Metanephros (tissue), 1 donor: ENCODE measurements around the gene CCDC15. TPM values are rescaled to one million over a fixed set of nuclear protein-coding genes. Genes with fewer than 3 reads are reported as not detected.

ENCODE experiments used
- total RNA-seq: library from RNA; depleted of rRNA; stranded (reverse); fragments of >200 nt; gene quantifications from one replicate; pipeline ENCODE4 v1.2.3, GENCODE V29; 2014

The CCDC15 gene, protein sequence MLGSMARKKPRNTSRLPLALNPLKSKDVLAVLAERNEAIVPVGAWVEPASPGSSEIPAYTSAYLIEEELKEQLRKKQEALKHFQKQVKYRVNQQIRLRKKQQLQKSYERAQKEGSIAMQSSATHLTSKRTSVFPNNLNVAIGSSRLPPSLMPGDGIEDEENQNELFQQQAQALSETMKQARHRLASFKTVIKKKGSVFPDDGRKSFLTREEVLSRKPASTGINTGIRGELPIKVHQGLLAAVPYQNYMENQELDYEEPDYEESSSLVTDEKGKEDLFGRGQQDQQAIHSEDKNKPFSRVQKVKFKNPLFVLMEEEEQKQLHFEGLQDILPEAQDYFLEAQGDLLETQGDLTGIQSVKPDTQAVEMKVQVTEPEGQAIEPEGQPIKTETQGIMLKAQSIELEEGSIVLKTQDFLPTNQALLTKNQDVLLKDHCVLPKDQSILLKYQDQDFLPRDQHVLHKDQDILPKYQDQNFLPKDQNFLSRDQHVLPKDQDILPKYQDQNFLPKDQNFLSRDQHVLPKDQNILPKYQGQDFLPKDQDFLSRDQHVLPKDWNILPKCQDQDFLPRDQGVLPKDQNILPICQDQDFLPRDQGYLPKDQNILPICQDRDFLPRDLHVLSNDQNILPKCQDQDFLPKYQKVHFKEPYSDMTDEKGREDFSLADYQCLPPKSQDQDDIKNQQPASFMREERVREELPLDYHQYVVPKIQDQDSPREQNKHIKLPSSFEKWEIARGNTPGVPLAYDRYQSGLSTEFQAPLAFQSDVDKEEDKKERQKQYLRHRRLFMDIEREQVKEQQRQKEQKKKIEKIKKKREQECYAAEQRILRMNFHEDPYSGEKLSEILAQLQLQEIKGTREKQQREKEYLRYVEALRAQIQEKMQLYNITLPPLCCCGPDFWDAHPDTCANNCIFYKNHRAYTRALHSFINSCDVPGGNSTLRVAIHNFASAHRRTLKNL
- 3.5 TPM for total RNA-seq

DNA sequence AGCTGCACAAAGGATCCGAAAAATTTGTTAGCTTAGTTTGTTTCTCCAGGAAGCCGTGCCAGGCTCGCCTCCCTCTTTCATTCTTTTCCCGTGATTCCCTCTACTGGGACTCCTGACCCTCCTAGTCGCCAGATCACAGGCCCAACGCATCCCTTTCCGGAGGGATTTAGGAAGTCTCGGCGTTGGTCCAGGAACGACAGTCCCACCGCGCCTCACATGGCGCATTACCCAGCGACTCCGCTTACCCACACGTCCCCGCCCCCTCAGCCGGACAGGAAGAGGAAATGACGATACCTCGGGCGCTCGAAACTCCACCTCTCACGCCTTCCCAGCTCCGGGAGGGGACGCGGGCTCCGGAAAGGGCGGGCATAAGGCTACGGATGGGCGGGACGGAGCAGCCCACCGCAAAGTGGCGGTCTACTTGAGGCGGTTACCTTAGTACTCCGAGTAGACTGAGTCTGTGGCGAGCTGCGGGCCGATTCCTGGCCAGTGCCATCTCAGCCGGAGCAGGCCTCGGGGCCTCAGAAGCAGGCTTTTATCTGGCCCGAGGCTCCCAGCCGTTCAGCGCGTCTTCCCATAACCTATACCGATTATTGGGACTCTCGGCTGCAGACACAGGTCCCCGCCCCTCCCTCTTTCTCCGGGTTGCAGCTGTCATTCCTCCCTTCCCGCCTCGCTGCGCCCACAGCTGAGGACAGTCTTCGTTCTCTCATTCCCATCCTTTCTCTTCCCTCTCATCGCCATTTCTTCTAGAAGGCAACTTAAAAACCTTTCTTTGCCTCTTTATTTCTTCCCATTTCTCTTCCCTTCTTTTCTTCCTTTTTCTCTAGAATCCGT, at the start of gene CCDC15:
TSS of gene CCDC15 (plus strand) at position 450 of the 837 bp plus-strand sequence. CDS start 531 bp downstream, outside the sequence.

DNA sequence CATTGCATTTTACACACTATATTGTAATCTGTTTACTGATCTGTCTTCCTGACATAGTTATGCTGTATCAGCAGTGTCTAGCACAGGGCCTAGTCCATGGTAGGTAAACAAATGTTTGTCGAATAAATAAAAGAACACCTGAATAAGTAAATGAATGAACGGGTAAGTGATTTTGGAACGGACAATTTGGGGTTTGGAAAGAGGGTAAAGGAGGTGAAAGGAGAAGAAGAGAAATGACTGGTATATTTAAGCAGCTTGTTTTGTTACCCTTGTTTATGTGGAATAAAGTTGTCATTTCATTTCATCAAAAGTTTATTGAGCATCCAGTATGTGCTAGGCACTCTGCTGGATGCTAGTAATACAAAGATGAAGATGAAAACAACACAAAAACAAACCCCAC, 35.1 kb upstream of the CCDC15 start, which contains the start of gene HEPN1:
TSS of gene HEPN1 (plus strand) at position 301 of the 400 bp plus-strand sequence.

DNA sequence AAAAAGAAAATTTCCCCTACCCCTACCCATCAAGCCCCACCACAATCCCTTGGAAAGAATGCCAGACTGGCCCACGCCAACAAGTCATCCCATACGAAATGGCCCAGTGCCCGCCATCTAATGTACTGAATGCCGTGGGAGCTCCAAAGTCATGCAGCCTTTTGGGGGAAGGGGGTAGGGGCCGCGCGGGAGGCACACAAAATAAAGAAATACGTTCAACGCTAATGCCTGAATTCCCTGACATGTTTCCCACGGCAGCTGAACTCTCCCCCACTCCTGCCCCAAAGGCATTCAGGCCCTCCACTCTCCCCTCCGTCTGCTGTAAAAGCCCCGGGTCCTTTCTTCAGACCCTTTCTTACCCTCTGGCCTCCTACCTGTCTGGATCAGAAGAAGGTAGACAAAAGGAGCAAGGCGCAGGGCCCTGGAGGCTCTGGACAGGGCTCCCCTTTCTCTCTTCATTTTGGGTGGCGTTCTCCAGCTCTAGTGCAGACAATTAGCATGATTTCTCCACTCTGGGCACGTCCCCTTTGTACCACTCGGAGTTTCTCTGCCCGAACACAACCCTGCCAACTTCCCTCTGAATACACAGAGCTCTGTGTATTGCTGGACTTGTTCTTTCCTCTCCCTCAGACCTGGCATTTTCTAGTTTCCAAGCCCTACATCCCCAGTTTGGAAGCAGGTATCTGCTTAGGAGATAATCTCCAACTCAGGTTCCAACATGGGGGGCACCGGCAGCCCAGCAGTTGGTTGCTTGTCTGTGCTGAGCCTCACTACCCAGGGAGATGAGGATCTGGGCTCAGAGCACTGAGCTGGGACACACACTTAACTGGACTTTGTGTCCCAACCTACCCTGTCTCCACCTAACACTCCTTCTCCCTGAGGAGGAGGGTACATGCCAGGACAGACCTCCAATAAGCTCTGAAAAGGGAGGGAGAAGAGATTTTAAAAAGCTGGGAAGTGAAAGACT, 18.2 kb upstream of the CCDC15 start, which contains the start of gene HEPACAM:
TSS of gene HEPACAM (minus strand) at position 500 of the 967 bp plus-strand sequence. CDS start at position 459, 41 bp downstream.

DNA sequence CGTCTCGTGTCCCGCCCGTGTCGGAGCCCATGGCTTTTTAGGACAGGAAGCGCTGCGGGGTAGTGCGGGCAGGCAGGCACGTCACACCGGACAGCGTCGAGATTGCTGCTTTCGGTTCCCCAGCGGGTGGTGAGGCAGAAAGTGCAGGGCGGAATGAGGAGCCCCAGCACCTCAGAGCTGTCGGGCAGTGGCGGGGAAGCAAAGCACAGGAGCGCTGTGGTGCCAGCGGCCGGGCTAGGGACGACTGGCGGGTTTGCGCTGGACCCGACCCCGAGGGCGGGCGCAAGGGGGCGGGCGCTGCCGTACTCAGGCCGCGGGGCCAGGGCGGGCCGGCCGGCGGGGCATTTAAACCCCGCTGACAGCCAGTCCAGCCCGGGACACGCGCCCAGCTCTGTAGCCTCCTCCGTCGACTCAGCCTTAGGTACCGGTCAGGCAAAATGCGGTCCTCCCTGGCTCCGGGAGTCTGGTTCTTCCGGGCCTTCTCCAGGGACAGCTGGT, 109.0 kb downstream of the CCDC15 start, which contains the start of gene SLC37A2:
TSS of gene SLC37A2 (plus strand) at position 375 of the 498 bp plus-strand sequence. CDS start at position 438, 63 bp downstream.

Other genes with a start within 250 kb of the CCDC15 start
- gene NRGN, start 214.3 kb upstream of the CCDC15 start, total RNA-seq, result 4.1 TPM
- gene VSIG2, start 201.9 kb upstream of the CCDC15 start, total RNA-seq, result 4.1 TPM
- 50.8 TPM for gene ESAM, start 191.9 kb upstream of the CCDC15 start, total RNA-seq
- 23.7 TPM for gene MSANTD2, start 153.8 kb upstream of the CCDC15 start, total RNA-seq
- gene ROBO3, start 88.8 kb upstream of the CCDC15 start, total RNA-seq, result 21.5 TPM
- 25.2 TPM for gene ROBO4, start 56.3 kb upstream of the CCDC15 start, total RNA-seq
- not detected for gene HEPN1, start 35.0 kb upstream of the CCDC15 start, total RNA-seq
- gene HEPACAM, start 18.2 kb upstream of the CCDC15 start, total RNA-seq, result 0.70 TPM
- 5.3 TPM for gene SLC37A2, start 109.1 kb downstream of the CCDC15 start, total RNA-seq
- gene TMEM218, start 157.4 kb downstream of the CCDC15 start, total RNA-seq, result 33.0 TPM
- gene PKNOX2, start 210.5 kb downstream of the CCDC15 start, total RNA-seq, result 9.3 TPM